BLaER1 treated with 17β-estradiol and CSF1 and Interleukin-3, amounts not matched to agents 10 nM and 100 nM (cell line): ENCODE results near the gene GAL3ST1.
"Not testable (repeated sequence)": the region's sequence is repeated elsewhere in the genome, so short reads cannot be mapped to it uniquely, and the experiment has no call there.

Source experiments
- H3K27ac ChIP-seq, 11 experiments: shearing (Covaris generic); formaldehyde crosslinking; 2 replicates each; pipeline ENCODE4 v1.8.1; 2022
- H3K27me3 ChIP-seq, 11 experiments: shearing (Covaris generic); formaldehyde crosslinking; 2 replicates each; pipeline ENCODE4 v1.8.1; 2022
- H3K36me3 ChIP-seq, 11 experiments: shearing (Covaris generic); formaldehyde crosslinking; 2 replicates each; pipeline ENCODE4 v1.8.1; 2022
- H3K4me1 ChIP-seq, 10 experiments: shearing (Covaris generic); formaldehyde crosslinking; 2 replicates each; pipeline ENCODE4 v1.8.1; 2022
- H3K4me2 ChIP-seq, 11 experiments: shearing (Covaris generic); formaldehyde crosslinking; 2 replicates each; pipeline ENCODE4 v1.8.1; 2022
- H3K4me3 ChIP-seq, 10 experiments: shearing (Covaris generic); formaldehyde crosslinking; 2 replicates each; pipeline ENCODE4 v1.8.1; 2022
- H3K9ac ChIP-seq, 11 experiments: shearing (Covaris generic); formaldehyde crosslinking; 2 replicates each; pipeline ENCODE4 v1.8.1; 2022
- H3K9me3 ChIP-seq, 11 experiments: shearing (Covaris generic); formaldehyde crosslinking; replicated peaks in 1 of 11; 2 replicates each; pipeline ENCODE4 v1.8.1; 2022
- H4K20me1 ChIP-seq, 11 experiments: shearing (Covaris generic); formaldehyde crosslinking; 2 replicates each; pipeline ENCODE4 v1.8.1; 2022
- Cebpa-rat ChIP-seq, 11 experiments: shearing (Covaris generic); IDR thresholded peaks; 2 replicates each; pipeline ENCODE4 v1.8.1; 2022

Gene GAL3ST1

DNA sequence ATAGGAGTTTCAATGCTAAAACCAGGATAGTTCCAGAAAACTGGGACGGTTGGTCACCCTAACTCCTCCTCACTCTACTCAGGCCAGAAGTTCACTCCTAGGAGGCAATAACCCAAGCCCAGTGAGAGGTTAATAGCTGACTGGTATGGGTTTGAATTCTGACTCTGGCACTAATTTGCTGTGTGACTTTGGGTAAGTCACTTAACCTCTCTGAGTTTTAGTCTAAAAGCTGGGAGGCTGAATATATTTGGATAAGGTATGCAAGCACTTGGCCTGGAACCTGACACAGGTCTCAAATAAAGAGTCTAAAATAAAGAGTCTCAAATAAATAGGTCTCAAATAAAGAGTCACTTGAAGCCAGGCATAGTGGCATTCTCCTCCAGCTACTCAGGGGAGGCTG lies 21.7 kb downstream of the GAL3ST1 start:
- H3K36me3 ChIP-seq, result no peaks in the 10 kb centered on the region
- H3K27me3 ChIP-seq, result no peaks in the 10 kb centered on the region
- no peaks in the 10 kb centered on the region for H4K20me1 ChIP-seq
- no peak overlapping the region for H3K27ac ChIP-seq
- H3K4me2 ChIP-seq, result no peak overlapping the region
- H3K9me3 ChIP-seq, result no peaks in the 10 kb centered on the region
- H3K4me1 ChIP-seq, result peaks cover 0 to 4% (median 0%) of the 10 kb centered on the region in 10 experiments; a peak in 1 of 20 replicates
- H3K4me3 ChIP-seq, result no peak overlapping the region
- no peak for TF ChIP-seq Cebpa-rat (IDR thresholded peaks at IDR 0.05)
- H3K9ac ChIP-seq, result no peak overlapping the region

DNA sequence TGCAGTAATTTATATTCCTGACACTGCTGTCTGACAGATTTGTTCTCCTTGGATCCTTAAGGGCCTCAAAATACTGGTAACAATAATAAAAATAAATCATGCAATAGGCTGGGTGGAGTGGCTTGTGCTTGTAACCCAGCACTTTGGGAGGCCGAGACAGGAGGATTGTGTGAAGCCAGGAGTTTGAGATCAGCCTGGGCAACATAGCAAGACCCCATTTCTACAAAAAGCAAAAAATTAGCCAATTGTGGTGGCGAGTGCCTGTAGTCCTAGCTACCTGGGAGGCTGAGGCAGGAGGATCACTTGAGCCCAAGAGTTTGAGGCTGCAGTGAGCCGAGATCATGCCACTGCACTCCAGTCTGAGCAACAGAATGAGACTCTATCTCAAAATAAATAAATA lies 22.7 kb downstream of the GAL3ST1 start:
- H3K36me3 ChIP-seq, H3K27me3 ChIP-seq, H3K27ac ChIP-seq, H3K9ac ChIP-seq, H3K4me1 ChIP-seq, H3K4me3 ChIP-seq, H3K4me2 ChIP-seq, H4K20me1 ChIP-seq, H3K9me3 ChIP-seq: not testable (repeated sequence)

DNA sequence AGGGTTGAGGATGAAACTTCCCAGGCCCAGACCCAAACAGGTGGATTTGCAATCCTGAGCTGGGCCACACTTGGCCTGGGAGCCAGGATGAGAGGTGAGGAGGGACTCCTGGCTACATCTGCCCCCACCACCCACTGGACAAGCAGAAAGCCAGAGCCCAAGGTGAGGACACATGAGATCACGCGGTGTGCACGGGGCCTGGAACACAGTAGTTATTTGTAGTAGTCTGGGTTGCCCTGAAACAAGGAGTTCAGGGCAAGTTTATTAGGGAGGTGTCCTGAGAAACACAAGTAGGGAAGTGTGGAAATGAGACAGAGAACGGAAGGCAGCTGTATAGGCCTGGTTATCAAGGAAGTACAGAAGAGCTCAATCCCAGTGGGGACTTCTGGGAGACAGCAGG lies 27.3 kb downstream of the GAL3ST1 start:
- H3K9ac ChIP-seq, result no peak overlapping the region
- H3K27me3 ChIP-seq, result no peaks in the 10 kb centered on the region
- H3K4me3 ChIP-seq, result no peak overlapping the region
- no peak for TF ChIP-seq Cebpa-rat (IDR thresholded peaks at IDR 0.05)
- no peak overlapping the region for H3K27ac ChIP-seq
- H3K4me2 ChIP-seq, result no peak overlapping the region
- H3K9me3 ChIP-seq, result no peaks in the 10 kb centered on the region
- H3K4me1 ChIP-seq, result peaks cover 0 to 4% (median 0%) of the 10 kb centered on the region in 10 experiments; a peak in 1 of 20 replicates
- no peaks in the 10 kb centered on the region for H4K20me1 ChIP-seq
- no peaks in the 10 kb centered on the region for H3K36me3 ChIP-seq

DNA sequence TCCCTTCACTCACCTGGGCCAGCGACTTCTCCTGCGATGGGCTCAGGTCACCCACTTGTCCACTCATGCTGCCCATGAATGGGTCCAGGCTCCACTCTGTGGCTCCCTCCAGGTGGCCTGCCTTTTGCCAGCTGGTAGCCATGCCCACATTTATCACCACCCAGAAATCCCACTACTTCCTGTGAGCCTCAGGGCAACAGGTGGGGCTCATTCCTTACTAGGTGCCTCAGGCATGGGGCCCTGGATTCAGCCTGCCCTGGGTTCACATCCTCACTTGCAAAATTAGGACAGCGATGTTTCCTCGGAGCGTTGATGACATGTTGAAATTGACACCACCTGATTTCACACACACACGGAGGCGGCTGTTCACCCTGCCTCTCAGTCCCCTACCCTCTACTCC lies 27.8 kb downstream of the GAL3ST1 start, which contains the start of gene SEC14L6:
Gene SEC14L6, minus strand, starts transcription at position 126 of the 400 bp plus-strand sequence. Its CDS starts 59 bp downstream, at position 67.
- peaks cover 0 to 4% (median 0%) of the 10 kb centered on the region in 10 experiments; a peak in 1 of 20 replicates for H3K4me1 ChIP-seq
- no peaks in the 10 kb centered on the region for H3K36me3 ChIP-seq
- no peaks in the 10 kb centered on the region for H4K20me1 ChIP-seq
- H3K4me3 ChIP-seq, result no peak within 1 kb of the TSS
- no peak within 1 kb of the TSS for H3K27ac ChIP-seq
- no peak within 1 kb of the TSS for H3K4me2 ChIP-seq
- no peak within 1 kb of the TSS for H3K9ac ChIP-seq
- H3K9me3 ChIP-seq, result no peaks in the 10 kb centered on the region
- TF ChIP-seq Cebpa-rat (IDR thresholded peaks at IDR 0.05), result no peak
- H3K27me3 ChIP-seq, result no peaks in the 10 kb centered on the region

DNA sequence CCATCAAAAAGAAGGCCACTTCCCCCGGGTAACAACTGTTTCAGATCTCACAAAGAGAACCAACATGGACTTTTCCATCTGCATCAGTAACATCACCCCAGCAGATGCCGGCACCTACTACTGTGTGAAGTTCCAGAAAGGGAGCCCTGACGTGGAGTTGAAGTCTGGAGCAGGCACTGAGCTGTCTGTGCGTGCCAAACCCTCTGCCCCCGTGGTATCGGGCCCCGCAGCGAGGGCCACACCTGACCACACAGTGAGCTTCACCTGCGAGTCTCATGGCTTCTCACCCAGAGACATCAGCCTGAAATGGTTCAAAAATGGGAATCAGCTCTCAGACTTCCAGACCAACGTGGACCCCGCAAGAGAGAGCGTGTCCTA lies 31.7 kb downstream of the GAL3ST1 start:
- H3K4me1 ChIP-seq, result peaks cover 0 to 4% (median 0%) of the 10 kb centered on the region in 10 experiments; a peak in 1 of 20 replicates
- H3K9ac ChIP-seq, result no peak overlapping the region
- no peak for TF ChIP-seq Cebpa-rat (IDR thresholded peaks at IDR 0.05)
- no peaks in the 10 kb centered on the region for H3K36me3 ChIP-seq
- H3K27me3 ChIP-seq, result no peaks in the 10 kb centered on the region
- no peaks in the 10 kb centered on the region for H3K9me3 ChIP-seq
- no peak overlapping the region for H3K4me3 ChIP-seq
- no peak overlapping the region for H3K4me2 ChIP-seq
- no peak overlapping the region for H3K27ac ChIP-seq
- H4K20me1 ChIP-seq, result no peaks in the 10 kb centered on the region

DNA sequence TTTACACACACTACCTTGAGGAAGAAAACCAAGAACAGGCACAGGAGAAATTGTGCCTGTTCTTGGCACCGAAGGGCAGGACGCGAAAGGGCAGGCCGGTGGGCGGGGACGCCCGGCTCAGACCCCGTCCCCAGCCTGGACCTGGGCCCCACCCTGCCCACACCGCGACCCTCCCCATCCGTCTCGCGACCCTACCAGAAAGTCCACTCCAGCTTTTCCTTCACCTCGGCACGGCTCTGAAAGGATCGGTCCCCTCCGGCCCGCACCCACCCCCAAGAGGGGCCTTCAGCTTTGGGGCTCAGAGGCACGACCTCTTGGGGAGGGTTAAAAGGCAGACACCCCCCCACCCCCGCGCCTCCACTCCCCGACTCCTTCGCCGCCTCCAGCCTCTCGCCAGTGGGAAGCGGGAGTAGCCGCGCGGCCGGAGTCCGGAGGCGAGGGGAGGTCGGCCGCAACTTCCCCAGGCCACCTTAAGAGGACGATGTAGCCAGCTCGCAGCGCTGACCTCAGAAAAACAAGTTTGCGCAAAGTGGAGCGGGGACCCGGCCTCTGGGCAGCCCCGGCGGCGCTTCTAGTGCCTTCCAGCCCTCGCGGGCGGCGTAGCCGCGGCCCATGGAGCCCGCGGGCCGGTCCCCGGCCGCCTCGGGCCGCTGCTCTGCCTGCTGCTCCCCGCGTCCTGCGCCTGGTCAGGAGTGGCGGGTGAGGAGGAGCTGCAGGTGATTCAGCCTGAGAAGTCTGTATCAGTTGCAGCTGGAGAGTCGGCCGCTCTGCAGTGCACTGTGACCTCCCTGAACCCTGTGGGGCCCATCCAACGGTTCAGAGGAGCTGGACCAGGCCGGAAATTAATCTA lies 32.3 kb downstream of the GAL3ST1 start:
- Histone ChIP-seq H3K4me1 (peaks cover 0 to 4% (median 0%) of the 10 kb centered on the region in 10 experiments; a peak in 1 of 20 replicates), H3K9ac (no peak overlapping the region), H3K9me3 (no peaks in the 10 kb centered on the region), H3K4me2 (no peak overlapping the region), H3K27ac (no peak overlapping the region), H3K36me3 (no peaks in the 10 kb centered on the region), H3K27me3 (no peaks in the 10 kb centered on the region), H3K4me3 (no peak overlapping the region), H4K20me1 (no peaks in the 10 kb centered on the region)
- TF ChIP-seq Cebpa-rat (IDR thresholded peaks at IDR 0.05), result no peak

DNA sequence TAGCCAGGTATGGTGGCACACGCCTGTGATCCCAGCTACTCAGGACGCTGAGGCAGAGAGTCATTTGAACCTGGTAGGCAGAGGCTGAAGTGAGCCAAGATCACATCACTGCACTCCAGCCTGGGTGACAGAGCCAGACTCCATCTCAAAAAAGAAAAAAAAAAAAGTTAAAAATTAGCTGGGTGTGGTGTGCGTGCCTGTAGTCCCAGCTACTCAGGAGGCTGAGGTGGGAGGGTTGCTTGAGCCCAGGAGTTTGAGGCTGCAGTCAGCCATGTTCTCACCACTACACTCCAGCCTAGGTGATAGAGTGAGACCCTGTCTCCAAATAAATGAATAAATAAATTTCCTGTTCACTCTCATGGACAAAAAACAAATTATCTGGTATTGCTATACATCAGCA lies 33.0 kb downstream of the GAL3ST1 start:
- not testable (repeated sequence) for H3K4me2 ChIP-seq, H3K4me1 ChIP-seq, H3K9me3 ChIP-seq, H3K27me3 ChIP-seq, H4K20me1 ChIP-seq, H3K4me3 ChIP-seq, H3K36me3 ChIP-seq, H3K27ac ChIP-seq, H3K9ac ChIP-seq

DNA sequence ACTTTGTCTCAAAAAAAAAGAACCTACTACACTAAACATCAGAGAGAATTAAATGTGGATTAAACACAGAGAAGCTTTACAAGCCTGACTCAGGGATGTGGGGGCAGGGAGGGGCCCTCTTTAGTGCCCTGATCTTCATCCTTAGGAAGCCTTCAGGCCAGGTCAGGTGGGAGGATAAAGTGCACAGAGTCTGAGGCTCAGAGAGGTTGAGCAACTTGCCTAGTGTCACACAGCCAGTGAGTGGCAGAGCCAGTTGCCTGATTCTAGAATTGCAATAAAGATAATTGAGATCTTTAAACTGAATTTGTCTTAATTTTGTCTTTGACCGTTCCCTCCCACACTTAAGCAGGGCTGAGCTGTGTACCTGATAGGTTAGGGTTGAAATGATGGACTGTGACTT lies 35.1 kb downstream of the GAL3ST1 start:
- Histone ChIP-seq H3K9ac (no peak overlapping the region), H4K20me1 (no peaks in the 10 kb centered on the region), H3K4me1 (peaks cover 0 to 5% (median 0%) of the 10 kb centered on the region in 10 experiments; a peak in 2 of 20 replicates), H3K9me3 (no peaks in the 10 kb centered on the region), H3K27ac (no peak overlapping the region), H3K27me3 (no peaks in the 10 kb centered on the region), H3K4me2 (no peak overlapping the region), H3K36me3 (no peaks in the 10 kb centered on the region), H3K4me3 (no peak overlapping the region)
- TF ChIP-seq Cebpa-rat (IDR thresholded peaks at IDR 0.05), result no peak

DNA sequence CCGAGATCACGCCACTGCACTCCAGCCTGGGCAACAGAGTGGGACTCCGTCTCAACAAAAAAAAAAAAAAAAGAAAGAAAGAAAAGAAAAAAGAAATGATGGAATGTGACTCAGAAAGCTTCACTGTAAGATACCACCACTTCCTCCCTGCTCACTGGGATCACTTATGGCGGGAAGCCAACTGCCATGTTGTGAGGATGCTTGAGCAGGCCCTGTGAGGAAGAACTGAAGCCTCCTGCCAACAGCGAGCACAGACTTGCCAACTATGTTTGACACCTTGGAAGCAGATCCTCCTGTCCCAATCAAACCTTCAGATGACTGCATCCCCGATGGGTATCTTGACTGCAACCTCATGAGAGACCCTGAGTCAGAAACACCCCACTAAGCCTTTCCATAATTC lies 36.2 kb downstream of the GAL3ST1 start:
- H3K4me3 ChIP-seq, result no peak overlapping the region
- no peaks in the 10 kb centered on the region for H4K20me1 ChIP-seq
- H3K27ac ChIP-seq, result no peak overlapping the region
- no peak overlapping the region for H3K4me2 ChIP-seq
- H3K4me1 ChIP-seq, result peaks cover 0 to 5% (median 0%) of the 10 kb centered on the region in 10 experiments; a peak in 2 of 20 replicates
- no peaks in the 10 kb centered on the region for H3K36me3 ChIP-seq
- H3K9me3 ChIP-seq, result no peaks in the 10 kb centered on the region
- no peak for TF ChIP-seq Cebpa-rat (IDR thresholded peaks at IDR 0.05)
- H3K9ac ChIP-seq, result no peak overlapping the region
- H3K27me3 ChIP-seq, result no peaks in the 10 kb centered on the region

DNA sequence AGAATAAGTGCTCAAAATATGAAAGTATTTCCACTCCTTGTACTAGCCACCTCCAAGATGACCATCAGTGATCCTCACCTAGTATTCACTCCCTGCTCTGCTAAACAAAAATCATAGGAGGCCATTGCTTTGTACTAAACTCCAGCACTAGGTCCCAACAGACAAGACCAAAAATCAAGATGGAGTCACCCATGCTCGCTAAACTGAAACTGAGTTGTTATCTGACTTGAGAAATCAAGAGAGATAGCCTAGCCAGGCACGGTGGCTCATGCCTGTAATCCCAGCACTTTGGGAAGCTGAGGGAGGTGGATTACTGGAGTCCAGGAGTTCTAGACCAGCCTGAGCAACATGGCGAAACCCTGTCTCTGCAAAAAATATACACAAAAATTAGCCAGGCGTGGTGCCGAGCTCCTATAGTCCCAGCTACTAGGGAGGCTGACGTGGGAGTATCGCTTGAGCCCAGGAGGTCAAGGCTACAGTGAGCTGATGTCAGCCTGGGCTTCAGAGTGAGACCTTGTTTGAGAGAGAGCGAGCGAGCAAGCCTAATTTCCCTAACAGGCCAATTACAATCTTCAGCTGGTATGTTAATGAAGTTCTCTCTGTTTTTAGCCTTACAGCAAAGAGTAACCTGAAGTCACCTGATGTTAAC lies 37.3 kb downstream of the GAL3ST1 start:
- H3K27ac ChIP-seq, result no peak overlapping the region
- peaks cover 0 to 10% (median 0%) of the 10 kb centered on the region in 10 experiments; a peak in 6 of 20 replicates for H3K4me1 ChIP-seq
- H3K4me3 ChIP-seq, result no peak overlapping the region
- H4K20me1 ChIP-seq, result no peaks in the 10 kb centered on the region
- no peaks in the 10 kb centered on the region for H3K27me3 ChIP-seq
- no peaks in the 10 kb centered on the region for H3K9me3 ChIP-seq
- H3K9ac ChIP-seq, result no peak overlapping the region
- no peak for TF ChIP-seq Cebpa-rat (IDR thresholded peaks at IDR 0.05)
- H3K36me3 ChIP-seq, result no peaks in the 10 kb centered on the region
- H3K4me2 ChIP-seq, result no peak overlapping the region
